ENCODE data around the gene PLEK.
"Not testable (repeated sequence)": the region's sequence is repeated elsewhere in the genome, so short reads cannot be mapped to it uniquely, and the experiment has no call there.

Gene PLEK

GRCh38 chr2:68352651-68353391 lies 12.3 kb upstream of the PLEK start:
- DNase-seq (ENCODE audit: low read depth in 2 of 2): no peak

- no peak for DNase-seq (ENCODE audit: low read depth in 2 of 2)
These were observed 8.4 kb upstream of the PLEK start for GRCh38 chr2:68356599-68357239.

GRCh38 chr2:68357605-68358337 lies 7.3 kb upstream of the PLEK start:
- DNase-seq (ENCODE audit: low read depth in 2 of 2): no peak

- DNase-seq (ENCODE audit: low read depth in 2 of 2): no peak
These were observed 5.2 kb upstream of the PLEK start for GRCh38 chr2:68359889-68360288.

- peak; percentile 59 to 64 for DNase-seq (ENCODE audit: low read depth in 2 of 2)
These were observed 3.0 kb upstream of the PLEK start for GRCh38 chr2:68362069-68362468.

- no peak for DNase-seq (ENCODE audit: low read depth in 2 of 2)
These were observed 2.3 kb upstream of the PLEK start for GRCh38 chr2:68362749-68363148.

GRCh38 chr2:68363721-68364120 lies 1.4 kb upstream of the PLEK start:
- DNase-seq (ENCODE audit: low read depth in 2 of 2): no peak

- DNase-seq (ENCODE audit: low read depth in 2 of 2): no peak
These were observed 1.0 kb downstream of the PLEK start for GRCh38 chr2:68366083-68366560.

GRCh38 chr2:68367953-68368653 lies 3.0 kb downstream of the PLEK start:
- DNase-seq (ENCODE audit: low read depth in 2 of 2): no peak

GRCh38 chr2:68368654-68369336 lies 3.7 kb downstream of the PLEK start:
- no peak for DNase-seq (ENCODE audit: low read depth in 2 of 2)

GRCh38 chr2:68369337-68369734 lies 4.3 kb downstream of the PLEK start:
- no peak for DNase-seq (ENCODE audit: low read depth in 2 of 2)

- DNase-seq (ENCODE audit: low read depth in 2 of 2): no peak
These were observed 6.1 kb downstream of the PLEK start for GRCh38 chr2:68371138-68371537.

- DNase-seq (ENCODE audit: low read depth in 2 of 2): no peak
These were observed 6.5 kb downstream of the PLEK start for GRCh38 chr2:68371581-68371980.

- DNase-seq (ENCODE audit: low read depth in 2 of 2): no peak
These were observed 7.4 kb downstream of the PLEK start for GRCh38 chr2:68372485-68372884.

GRCh38 chr2:68374184-68374583 lies 9.1 kb downstream of the PLEK start:
- no peak for DNase-seq (ENCODE audit: low read depth in 2 of 2)

- DNase-seq (ENCODE audit: low read depth in 2 of 2): no peak
These were observed 10.5 kb downstream of the PLEK start for GRCh38 chr2:68375582-68375981.

GRCh38 chr2:68377137-68377780 lies 12.2 kb downstream of the PLEK start:
- DNase-seq (ENCODE audit: low read depth in 2 of 2): no peak

- DNase-seq (ENCODE audit: low read depth in 2 of 2): not testable (repeated sequence)
These were observed 13.7 kb downstream of the PLEK start for GRCh38 chr2:68378779-68379178.

GRCh38 chr2:68379184-68379708 lies 14.2 kb downstream of the PLEK start:
- DNase-seq (ENCODE audit: low read depth in 2 of 2): no peak

- DNase-seq (ENCODE audit: low read depth in 2 of 2): no peak
These were observed 18.7 kb downstream of the PLEK start for GRCh38 chr2:68383778-68384177.
